Cardiac muscle cell (in vitro differentiated cells and primary cell): Measurements from ENCODE around the gene S100PBP. TPM values are rescaled to one million over a fixed set of nuclear protein-coding genes. Genes with fewer than 3 reads are reported as not detected.
"Not testable (repeated sequence)": the region's sequence is repeated elsewhere in the genome, so short reads cannot be mapped to it uniquely, and the experiment has no call there.

Experiments used
- DNase-seq, 2 donors: peaks; one replicate each; pipeline versions ENCODE4 v3.0.0 to v3.0.0-alpha.2; 2010 to 2017; ENCODE audit warnings: low read depth in 1 of 2, low spot score in 1 of 2
- H3K27ac ChIP-seq: fragments of 200-600 bp; sonication (generic); 2 replicates; pipeline ENCODE4 v1.5.1; 2016
- H3K27me3 ChIP-seq: fragments of 200-600 bp; sonication (generic); 2 replicates; pipeline ENCODE4 v1.6.0; 2016; ENCODE audit warnings: control low read depth
- H3K36me3 ChIP-seq: fragments of 200-600 bp; sonication (generic); 2 replicates; pipeline ENCODE4 v1.5.1; 2016; ENCODE audit warnings: control low read depth
- H3K4me1 ChIP-seq: fragments of 200-600 bp; sonication (generic); 2 replicates; pipeline ENCODE4 v1.8.1; 2017; ENCODE audit warnings: low read depth, mild to moderate bottlenecking, mixed run types
- H3K4me3 ChIP-seq: fragments of 200-600 bp; sonication (generic); 2 replicates; pipeline ENCODE4 v1.5.1; 2016; ENCODE audit warnings: mild to moderate bottlenecking
- H3K9me3 ChIP-seq: fragments of 200-600 bp; sonication (generic); 2 replicates; pipeline ENCODE4 v1.5.1; 2017; ENCODE audit warnings: low read depth, mild to moderate bottlenecking, control low read depth
- polyA plus RNA-seq: library from polyadenylated mRNA; unstranded; fragments of >200 nt; fragmentation: Nextera tagmentation; extraction: Ambion mirVana; gene quantifications from 2 replicates; pipeline ENCODE4 v1.2.1, GENCODE V29; 2016
- total RNA-seq: library from RNA; depleted of rRNA; stranded (reverse); fragments of >200 nt; gene quantifications from 2 replicates; pipeline ENCODE4 v1.2.3, GENCODE V29; 2016
- TF ChIP-seq, protein P1 (sequence below): IDR thresholded peaks from 2 replicates; pipeline ENCODE4 v1.5.1; 2012; ENCODE audit warnings: low read depth, mild to moderate bottlenecking, low read length

S100PBP gene
- total and polyA plus RNA-seq, 2 experiments from 2014 or later, result 30.5 to 40.5 TPM

DNA sequence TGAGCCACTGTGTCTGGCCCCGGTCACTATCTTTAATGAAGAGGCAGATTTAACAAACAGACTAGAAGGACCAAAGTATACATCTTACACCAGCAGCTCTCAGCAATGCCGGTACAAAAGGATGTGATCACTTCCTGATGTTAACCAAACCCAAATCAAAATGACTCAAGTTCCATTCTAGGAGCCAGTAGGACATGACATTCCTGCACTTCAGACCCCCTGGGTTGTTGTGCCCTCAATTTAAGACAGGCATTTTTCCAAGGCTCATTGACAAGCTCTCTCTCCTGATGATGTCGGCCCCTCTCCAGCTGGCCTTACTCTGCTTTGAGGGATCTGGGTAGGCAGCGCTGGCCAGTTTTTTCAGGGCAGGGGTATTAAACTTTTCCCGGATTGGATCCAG is 35.4 kb upstream of the S100PBP start:
- DNase-seq, result no peak
- H3K9me3 ChIP-seq, result no peaks in the 10 kb centered on the region
- H3K27me3 ChIP-seq, result no peaks in the 10 kb centered on the region
- no peak overlapping the region for H3K4me3 ChIP-seq
- TF ChIP-seq, protein P1, sequence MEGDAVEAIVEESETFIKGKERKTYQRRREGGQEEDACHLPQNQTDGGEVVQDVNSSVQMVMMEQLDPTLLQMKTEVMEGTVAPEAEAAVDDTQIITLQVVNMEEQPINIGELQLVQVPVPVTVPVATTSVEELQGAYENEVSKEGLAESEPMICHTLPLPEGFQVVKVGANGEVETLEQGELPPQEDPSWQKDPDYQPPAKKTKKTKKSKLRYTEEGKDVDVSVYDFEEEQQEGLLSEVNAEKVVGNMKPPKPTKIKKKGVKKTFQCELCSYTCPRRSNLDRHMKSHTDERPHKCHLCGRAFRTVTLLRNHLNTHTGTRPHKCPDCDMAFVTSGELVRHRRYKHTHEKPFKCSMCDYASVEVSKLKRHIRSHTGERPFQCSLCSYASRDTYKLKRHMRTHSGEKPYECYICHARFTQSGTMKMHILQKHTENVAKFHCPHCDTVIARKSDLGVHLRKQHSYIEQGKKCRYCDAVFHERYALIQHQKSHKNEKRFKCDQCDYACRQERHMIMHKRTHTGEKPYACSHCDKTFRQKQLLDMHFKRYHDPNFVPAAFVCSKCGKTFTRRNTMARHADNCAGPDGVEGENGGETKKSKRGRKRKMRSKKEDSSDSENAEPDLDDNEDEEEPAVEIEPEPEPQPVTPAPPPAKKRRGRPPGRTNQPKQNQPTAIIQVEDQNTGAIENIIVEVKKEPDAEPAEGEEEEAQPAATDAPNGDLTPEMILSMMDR, result no peak
- H3K4me1 ChIP-seq, result no peaks in the 10 kb centered on the region
- H3K27ac ChIP-seq, result no peak overlapping the region
- H3K36me3 ChIP-seq, result peaks cover 57% of the 10 kb centered on the region

DNA sequence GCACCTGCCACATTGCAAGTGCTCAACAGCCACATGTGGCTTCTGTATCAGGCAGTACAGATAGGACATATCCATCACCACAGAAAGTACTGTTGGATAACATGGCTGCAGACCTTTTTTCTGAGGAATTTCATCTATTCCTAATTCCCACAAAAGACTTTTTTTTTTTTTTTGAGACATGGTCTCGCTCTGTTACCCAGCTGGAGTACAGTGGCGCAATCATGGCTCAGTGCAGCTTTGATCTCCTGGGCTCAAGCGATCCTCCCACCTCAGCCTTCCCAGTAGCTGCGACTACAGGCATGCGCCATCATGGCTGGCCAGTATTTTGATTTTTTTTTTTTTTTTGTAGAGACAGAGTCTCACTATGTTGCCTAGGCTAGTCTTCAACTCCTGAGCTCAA is 33.6 kb upstream of the S100PBP start:
- TF ChIP-seq, protein P1, result no peak

DNA sequence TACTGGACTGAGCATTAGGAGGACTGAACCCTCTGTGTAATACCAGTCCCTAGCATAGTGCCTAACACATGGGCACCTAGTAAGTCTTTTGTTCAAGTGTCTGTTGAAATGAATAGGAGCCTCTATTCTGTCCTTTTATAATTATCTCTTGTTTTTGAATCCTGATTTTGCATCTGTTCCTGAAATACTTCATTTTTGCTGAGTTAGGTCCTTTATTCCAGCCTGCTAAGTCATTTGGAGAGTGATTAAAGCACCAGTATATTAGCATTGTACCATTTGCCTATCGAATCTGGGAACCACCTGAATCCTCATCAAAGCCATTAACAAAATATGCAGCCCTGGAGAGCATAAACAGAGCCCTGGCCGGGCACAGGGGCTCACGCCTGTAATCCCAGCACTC is 32.6 kb upstream of the S100PBP start:
- Histone ChIP-seq H3K4me1 (no peaks in the 10 kb centered on the region), H3K9me3 (no peaks in the 10 kb centered on the region), H3K27me3 (no peaks in the 10 kb centered on the region), H3K27ac (no peak overlapping the region), H3K4me3 (no peak overlapping the region), H3K36me3 (peaks cover 53% of the 10 kb centered on the region)
- no peak for DNase-seq
- TF ChIP-seq, protein P1, result no peak

More for the DNA sequence above, 33.6 kb upstream of the S100PBP start:
- H3K4me3 ChIP-seq, result no peak overlapping the region
- H3K27me3 ChIP-seq, result no peaks in the 10 kb centered on the region
- peaks cover 55% of the 10 kb centered on the region for H3K36me3 ChIP-seq
- H3K9me3 ChIP-seq, result no peaks in the 10 kb centered on the region
- no peak for DNase-seq
- no peak overlapping the region for H3K27ac ChIP-seq
- no peaks in the 10 kb centered on the region for H3K4me1 ChIP-seq

DNA sequence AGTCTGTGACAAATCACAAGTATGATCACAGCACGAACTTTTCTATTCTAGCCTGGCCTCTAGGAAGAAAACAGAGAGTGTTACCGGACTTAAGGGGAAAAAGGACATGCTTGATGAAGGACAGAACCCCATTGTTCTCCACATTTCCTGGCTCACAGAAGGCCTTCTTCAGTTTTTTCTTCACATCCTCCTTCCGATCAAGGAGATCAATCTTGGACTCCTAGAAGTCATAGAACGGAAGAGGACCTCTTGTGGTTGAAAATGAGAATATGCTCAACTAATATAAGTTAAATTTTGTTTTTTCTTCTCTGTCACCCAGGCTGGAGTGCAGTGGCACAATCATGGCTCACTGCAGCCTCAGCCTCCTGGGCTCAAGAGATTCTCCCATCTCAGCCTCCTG is 30.6 kb upstream of the S100PBP start:
- H3K27ac ChIP-seq, result no peak overlapping the region
- H3K4me3 ChIP-seq, result no peak overlapping the region
- peak in 1 of 2 donors; percentile 39 for DNase-seq
- peaks cover 37% of the 10 kb centered on the region for H3K36me3 ChIP-seq
- TF ChIP-seq, protein P1, result peak; percentile 27
- H3K9me3 ChIP-seq, result no peaks in the 10 kb centered on the region
- H3K27me3 ChIP-seq, result no peaks in the 10 kb centered on the region
- H3K4me1 ChIP-seq, result no peaks in the 10 kb centered on the region

DNA sequence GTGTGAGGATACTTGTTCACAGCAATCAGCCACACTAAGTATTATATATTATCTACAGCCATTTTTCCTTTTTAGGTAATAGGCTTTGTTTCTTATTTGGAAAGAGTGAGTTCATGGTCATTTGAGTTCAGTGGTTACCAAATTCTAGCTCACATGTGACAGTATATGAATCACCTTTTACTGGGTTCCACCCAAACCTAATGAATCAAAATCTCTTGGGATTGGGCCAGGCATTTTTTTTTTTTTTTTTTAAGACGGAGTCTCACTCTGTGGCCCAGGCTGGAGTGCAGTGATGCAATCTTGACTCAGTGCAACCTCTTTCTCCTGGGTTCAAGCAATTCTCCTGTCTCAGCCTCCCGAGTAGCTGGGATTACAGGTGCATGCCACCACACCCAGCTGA is 28.1 kb upstream of the S100PBP start:
- H3K27ac ChIP-seq, H3K4me1 ChIP-seq, H3K27me3 ChIP-seq, H3K4me3 ChIP-seq, H3K9me3 ChIP-seq: not testable (repeated sequence)
- peak in 1 of 2 donors; percentile 84 for DNase-seq
- H3K36me3 ChIP-seq, result peaks cover 26% of the 10 kb centered on the region

DNA sequence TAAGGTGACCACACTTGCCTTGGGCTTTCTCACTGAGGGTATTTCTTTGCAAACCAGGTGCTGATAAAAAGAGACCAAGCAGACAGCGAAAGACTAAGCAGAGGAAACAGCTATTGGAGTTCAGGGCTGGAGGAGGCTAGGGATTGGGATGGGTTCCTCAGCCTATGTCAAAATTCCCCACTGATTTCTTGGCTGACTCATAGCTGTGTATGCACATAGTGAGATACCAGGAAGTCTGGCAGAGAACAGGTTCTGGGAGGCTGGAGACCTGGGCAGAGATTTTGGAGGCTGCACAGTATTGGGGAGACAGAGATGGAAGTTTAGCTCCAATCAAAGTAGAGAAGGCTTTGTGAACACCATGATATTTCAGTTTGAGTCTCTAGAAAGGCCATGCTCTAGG is 25.6 kb upstream of the S100PBP start:
- H3K4me1 ChIP-seq, result no peaks in the 10 kb centered on the region
- H3K27ac ChIP-seq, result no peak overlapping the region
- peak in 1 of 2 donors; percentile 54 for DNase-seq
- no peaks in the 10 kb centered on the region for H3K27me3 ChIP-seq
- H3K4me3 ChIP-seq, result no peak overlapping the region
- TF ChIP-seq, protein P1, result no peak
- peaks cover 28% of the 10 kb centered on the region for H3K36me3 ChIP-seq
- H3K9me3 ChIP-seq, result no peaks in the 10 kb centered on the region

DNA sequence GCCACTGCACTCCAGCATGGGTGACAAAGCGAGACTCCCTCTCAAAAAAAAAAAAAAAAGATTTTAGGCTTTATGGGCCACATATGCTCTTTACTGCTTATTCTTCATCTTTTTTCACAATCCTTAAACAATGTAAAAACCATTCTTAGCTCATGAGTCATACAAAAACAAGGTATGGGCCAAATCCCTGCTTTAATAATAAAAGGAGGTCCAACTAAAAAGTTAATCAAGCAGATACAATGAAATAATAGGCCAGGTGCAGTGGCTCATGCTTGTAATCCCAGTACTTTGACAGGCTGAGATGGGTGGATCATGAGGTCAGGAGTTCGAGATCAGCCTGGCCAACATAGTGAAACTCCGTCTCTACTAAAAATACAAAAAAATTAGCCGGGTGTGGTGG is 21.7 kb upstream of the S100PBP start:
- H3K9me3 ChIP-seq, H3K4me1 ChIP-seq, H3K27ac ChIP-seq, H3K4me3 ChIP-seq, H3K27me3 ChIP-seq: not testable (repeated sequence)
- peak in 1 of 2 donors; percentile 72 for DNase-seq
- H3K36me3 ChIP-seq, result peaks cover 13% of the 10 kb centered on the region
